OCI-LY7 (cell line): ENCODE measurements around the gene LARGE1. TPM values are rescaled to one million over a fixed set of nuclear protein-coding genes. Genes with fewer than 3 reads are reported as not detected.

Experiments
- BruUV-seq: library from RNA; stranded (reverse); fragments of 400-500 nt; replicated peaks from 2 replicates; lab custom pipeline; 2021; lab: Mats Ljungman, UMichigan
- CTCF ChIA-PET: fragments of 300-600 bp; sonication (Branson Sonifier 250); formaldehyde crosslinking; loops from one replicate; lab custom pipeline; 2022; ENCODE audit warnings: antibody characterized with exemption; ENCODE audit not compliant: unreplicated experiment; lab: Charles Lee
- POLR2A ChIA-PET: fragments of 300-600 bp; sonication (Branson Sonifier 250); formaldehyde crosslinking; loops from one replicate; lab custom pipeline; 2022; ENCODE audit warnings: antibody characterized with exemption; lab: Charles Lee
- DNase-seq: peaks from one replicate; pipeline ENCODE4 v3.0.0-alpha.2; 2015; ENCODE audit warnings: low spot score
- H2AFZ ChIP-seq: fragments of 200-600 bp; sonication (generic), shearing (Covaris generic); 2 replicates; pipeline ENCODE4 v1.6.1; 2014; ENCODE audit warnings: mild to moderate bottlenecking, antibody characterized with exemption, low read length, moderate library complexity
- H3K27ac ChIP-seq: fragments of 200-600 bp; sonication (generic); 2 replicates; pipeline ENCODE4 v1.5.1; 2014; ENCODE audit warnings: mixed run types, low read depth, mild to moderate bottlenecking, moderate library complexity, low read length, inconsistent platforms; ENCODE audit not compliant: poor library complexity, severe bottlenecking
- H3K36me3 ChIP-seq: fragments of 200-600 bp; sonication (generic); 2 replicates; pipeline ENCODE4 v1.6.1; 2014; ENCODE audit warnings: mild to moderate bottlenecking, antibody characterized with exemption, low read length, moderate library complexity, mixed read lengths; ENCODE audit not compliant: insufficient read depth
- H3K4me1 ChIP-seq: fragments of 200-600 bp; sonication (generic); 2 replicates; pipeline ENCODE4 v1.5.1; 2014; ENCODE audit warnings: mild to moderate bottlenecking, low read length; ENCODE audit not compliant: insufficient read depth, poor library complexity, severe bottlenecking
- H3K4me2 ChIP-seq: fragments of 200-600 bp; sonication (generic); 2 replicates; pipeline ENCODE4 v1.6.1; 2014; ENCODE audit warnings: mild to moderate bottlenecking, low read length
- H3K4me3 ChIP-seq: fragments of 200-600 bp; sonication (generic); 2 replicates; pipeline ENCODE4 v1.5.1; 2014; ENCODE audit warnings: mild to moderate bottlenecking, low read depth, low read length; ENCODE audit not compliant: poor library complexity, severe bottlenecking
- H3K79me2 ChIP-seq: fragments of 200-600 bp; sonication (generic); 2 replicates; pipeline ENCODE4 v1.6.1; 2016; ENCODE audit warnings: low read depth, mild to moderate bottlenecking, low read length, moderate library complexity, mixed read lengths; ENCODE audit not compliant: insufficient read depth
- H3K9me2 ChIP-seq: fragments of 200-600 bp; sonication (generic); 2 replicates; pipeline ENCODE4 v1.6.1; 2016; ENCODE audit warnings: mild to moderate bottlenecking, low read length, mixed read lengths; ENCODE audit not compliant: insufficient read depth
- H3K9me3 ChIP-seq: fragments of 200-600 bp; sonication (generic); 2 replicates; pipeline ENCODE4 v1.6.1; 2014; ENCODE audit warnings: mild to moderate bottlenecking, mixed run types, low read length, mixed read lengths
- H4K20me1 ChIP-seq: fragments of 200-600 bp; sonication (generic); 2 replicates; pipeline ENCODE4 v1.6.1; 2014; ENCODE audit warnings: mild to moderate bottlenecking, antibody characterized with exemption, low read length, moderate library complexity, mixed read lengths; ENCODE audit not compliant: insufficient read depth
- CTCF ChIP-seq: fragments of 200-600 bp; sonication (generic); conservative IDR thresholded peaks from 2 replicates; pipeline ENCODE4 v1.5.1; 2014; ENCODE audit warnings: mild to moderate bottlenecking, antibody characterized with exemption, low read length, moderate library complexity, mixed read lengths
- EZH2phosphoT487 ChIP-seq: fragments of 200-600 bp; sonication (generic); IDR thresholded peaks from 2 replicates; pipeline ENCODE4 v1.6.1; 2018; ENCODE audit warnings: low read depth, borderline replicate concordance, mild to moderate bottlenecking, mixed run types, antibody characterized with exemption, low read length, moderate library complexity, mixed read lengths
- intact Hi-C: fragments of 100-400 bp; cut with micrococcal nuclease; formaldehyde crosslinking; loops from one replicate; pipeline ENCODE4 v1.10.0; 2022; ENCODE audit not compliant: unreplicated experiment
- total RNA-seq, 2 experiments: library from RNA; depleted of rRNA in 1 of 2; stranded (reverse); fragments of >200 nt in 1 of 2; shearing (Covaris generic) in 1 of 2; gene quantifications; 2 replicates each; pipeline ENCODE4 v1.2.3, GENCODE V29; 2014 to 2022

The LARGE1 gene
- total RNA-seq, 2 experiments from 2014 or later = 31.5 to 31.9 TPM

DNA sequence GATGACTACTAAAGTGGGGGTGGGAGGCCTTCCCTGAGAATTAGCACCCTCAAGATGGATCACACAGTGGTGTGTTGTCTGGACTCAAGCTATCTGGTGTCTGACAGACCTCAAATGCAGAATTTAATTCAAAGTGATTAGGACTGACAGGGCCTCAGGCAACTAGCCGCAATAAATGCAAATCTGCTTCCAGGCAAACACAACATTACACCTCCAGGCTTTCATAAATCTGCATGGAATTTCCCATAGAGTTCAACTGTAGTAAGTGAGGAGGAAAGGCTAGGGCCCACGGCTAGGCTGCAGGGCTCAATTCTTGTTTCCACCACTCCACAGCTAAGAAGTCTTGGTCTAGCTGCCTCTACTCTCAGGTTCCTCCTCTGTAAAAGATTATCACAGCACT lies 331.4 kb downstream of the LARGE1 start:
- Histone ChIP-seq H3K9me3 (no peaks in the 10 kb centered on the region), H3K4me2 (no peak overlapping the region), H3K36me3 (no peaks in the 10 kb centered on the region), H3K4me3 (no peak overlapping the region), H3K4me1 (no peaks in the 10 kb centered on the region), H4K20me1 (no peaks in the 10 kb centered on the region), H3K27ac (no peak overlapping the region), H2AFZ (no peak overlapping the region), H3K79me2 (no peaks in the 10 kb centered on the region), H3K9me2 (no peaks in the 10 kb centered on the region)
- POLR2A ChIA-PET = no interaction called here
- BruUV-seq = no TSS peak
- TF ChIP-seq CTCF = no peak
- TF ChIP-seq EZH2phosphoT487 = no peak
- intact Hi-C loops = no loop called here
- DNase-seq = no peak
- CTCF ChIA-PET = interaction anchor here (0.5 kb wide), 1 partner anchor 11 kb away, joined by 3 read pairs; no protein-coding TSS in a partner anchor

- no TSS peak for BruUV-seq
Measured at GRCh38 chr22:33584152-33584551, 336.1 kb downstream of the LARGE1 start.

More at GRCh38 chr22:33584152-33584551, 336.1 kb downstream of the LARGE1 start:
- POLR2A ChIA-PET = interaction anchor here (0.6 kb wide), 1 partner anchor 45 kb away, joined by 5 read pairs; no protein-coding TSS in a partner anchor
- CTCF ChIA-PET = no interaction called here
- H3K36me3 ChIP-seq = no peaks in the 10 kb centered on the region
- H4K20me1 ChIP-seq = no peaks in the 10 kb centered on the region
- H3K79me2 ChIP-seq = no peaks in the 10 kb centered on the region
- H3K9me2 ChIP-seq = no peaks in the 10 kb centered on the region
- H3K4me1 ChIP-seq = peaks cover 6% of the 10 kb centered on the region
- H3K27ac ChIP-seq = no peak overlapping the region
- intact Hi-C loops = no loop called here
- TF ChIP-seq EZH2phosphoT487 = no peak
- no peak for TF ChIP-seq CTCF
- no peak overlapping the region for H2AFZ ChIP-seq
- H3K4me3 ChIP-seq = no peak overlapping the region
- DNase-seq = no peak
- no peak overlapping the region for H3K4me2 ChIP-seq
- H3K9me3 ChIP-seq = no peaks in the 10 kb centered on the region
